Left lung (tissue), 10 donors: ENCODE data around the gene HMHB1. TPM values are rescaled to one million over a fixed set of nuclear protein-coding genes. Genes with fewer than 3 reads are reported as not detected.

Source experiments
- ATAC-seq: fragments of 200-7000 bp; cut with Tn5 transposase; one replicate; pipeline ENCODE4 v1.9.1; 2020; ENCODE audit warnings: moderate library complexity
- DNase-seq, 4 donors: peaks; one replicate each; pipeline ENCODE4 v3.0.0-alpha.2; 2013 to 2020
- H3K27ac ChIP-seq, 2 donors: fragments of 200-600 bp; sonication (generic) in 1 of 2; one replicate each; pipeline versions ENCODE4 v1.5.0 to v1.8.0; 2020 to 2021
- H3K27me3 ChIP-seq, 2 donors: fragments of 200-600 bp; sonication (generic) in 1 of 2; one replicate each; pipeline versions ENCODE4 v1.5.0 to v1.8.0; 2020 to 2021
- H3K36me3 ChIP-seq, 2 donors: fragments of 200-600 bp; sonication (generic) in 1 of 2; one replicate each; pipeline versions ENCODE4 v1.5.0 to v1.8.0; 2020 to 2021
- H3K4me1 ChIP-seq, 2 donors: fragments of 200-600 bp; one replicate each; pipeline ENCODE4 v1.8.0; 2021
- H3K4me3 ChIP-seq, 2 donors: fragments of 200-600 bp; sonication (generic) in 1 of 2; one replicate each; pipeline versions ENCODE4 v1.5.0 to v1.8.0; 2020 to 2021; ENCODE audit warnings: mild to moderate bottlenecking in 1 of 2
- H3K9me3 ChIP-seq, 2 donors: fragments of 200-600 bp; sonication (generic) in 1 of 2; one replicate each; pipeline versions ENCODE4 v1.5.0 to v1.8.0; 2020 to 2021
- CTCF ChIP-seq, 2 donors: fragments of 200-600 bp; sonication (generic) in 1 of 2; IDR thresholded peaks; one replicate each; pipeline versions ENCODE4 v1.5.0 to v1.8.0; 2021; ENCODE audit warnings: antibody characterized with exemption in 2 of 2
- intact Hi-C, 2 donors: fragments of 100-400 bp; cut with DNase I; formaldehyde crosslinking; loops; one replicate each; pipeline versions ENCODE4 v1.11.2 to v1.14.2; 2022
- polyA plus RNA-seq, 6 donors: library from polyadenylated mRNA; unstranded; fragments of 120-200 nt; gene quantifications; one replicate each; pipeline ENCODE4 v1.2.1, GENCODE V29; 2013; ENCODE audit not compliant: insufficient read length in 6 of 6
- total RNA-seq, 2 donors: library from RNA; stranded (reverse); fragmentation: NEBNext Ultra II Directional; extraction: Animal tissue kit (Norgen Biotek cat#: 25700); gene quantifications; one replicate each; pipeline ENCODE4 v1.2.1, GENCODE V29; 2021
- donor health status: DM: no; HTN: yes; CAD: no.
- donor health status: DM: no; HTN: no; CAD: no.

Gene HMHB1
- total and polyA plus RNA-seq, 8 donors, result not detected

- Histone ChIP-seq H3K36me3 (no peaks in the 10 kb centered on the region), H3K4me3 (no peak overlapping the region), H3K27me3 (no peaks in the 10 kb centered on the region), H3K27ac (no peak overlapping the region), H3K9me3 (no peaks in the 10 kb centered on the region), H3K4me1 (no peaks in the 10 kb centered on the region)
- ATAC-seq (no peak), DNase-seq (no peak)
- no peak for TF ChIP-seq CTCF (IDR thresholded peaks at IDR 0.05)
- intact Hi-C loops, result no loop called here
Measured at GRCh38 chr5:143865426-143866025, 53.6 kb downstream of the HMHB1 start.
